CD14-positive monocyte (primary cell): ENCODE results near the gene KLC1. TPM values are rescaled to one million over a fixed set of nuclear protein-coding genes. Genes with fewer than 3 reads are reported as not detected.

Experiments
- DNase-seq, 3 donors: peaks; one replicate each; pipeline ENCODE4 v3.0.0-alpha.2; 2011 to 2022
- H2AFZ ChIP-seq: 2 replicates; pipeline ENCODE4 v1.6.0; 2012; ENCODE audit warnings: mild to moderate bottlenecking, low read depth, low read length, inconsistent platforms; ENCODE audit not compliant: insufficient read depth, poor library complexity, severe bottlenecking
- H3K27ac ChIP-seq, 2 donors: 1 replicate in 1 of 2; 2 replicates in 1 of 2; pipeline ENCODE4 v1.5.1; 2012 to 2013; ENCODE audit warnings: low read length in 2 of 2, control low read depth in 1 of 2, inconsistent platforms in 1 of 2, low read depth in 1 of 2, mild to moderate bottlenecking in 1 of 2
- H3K27me3 ChIP-seq, 2 donors: one replicate each; pipeline versions ENCODE4 v1.6.0 to v1.6.1; 2011 to 2013; ENCODE audit warnings: low read length in 2 of 2; ENCODE audit not compliant: control insufficient read depth in 2 of 2, insufficient read depth in 2 of 2
- H3K36me3 ChIP-seq, 2 donors: replicated peaks in 1 of 2; 1 replicate in 1 of 2; 2 replicates in 1 of 2; pipeline versions ENCODE4 v1.5.1 to v1.6.1; 2012 to 2013; ENCODE audit warnings: low read length in 2 of 2, control low read depth in 1 of 2, inconsistent platforms in 1 of 2, mild to moderate bottlenecking in 1 of 2; ENCODE audit not compliant: insufficient read depth in 2 of 2, control insufficient read depth in 1 of 2
- H3K4me1 ChIP-seq, 2 donors: 1 replicate in 1 of 2; 2 replicates in 1 of 2; pipeline versions ENCODE4 v1.5.1 to v1.6.1; 2012 to 2013; ENCODE audit warnings: low read length in 2 of 2, control low read depth in 1 of 2, inconsistent platforms in 1 of 2, mild to moderate bottlenecking in 1 of 2, moderate library complexity in 1 of 2; ENCODE audit not compliant: insufficient read depth in 2 of 2, control insufficient read depth in 1 of 2
- H3K4me2 ChIP-seq: replicated peaks from 2 replicates; pipeline ENCODE3; 2012; ENCODE audit warnings: low read length, moderate library complexity, mild to moderate bottlenecking; ENCODE audit not compliant: poor library complexity, severe bottlenecking; ENCODE audit errors: extremely low read depth
- H3K4me3 ChIP-seq, 3 experiments: fragments of 200-600 bp in 1 of 3; sonication (generic) in 1 of 3; replicated peaks in 1 of 3; 1 replicate in 2 of 3; 2 replicates in 1 of 3; pipeline ENCODE4 v1.5.1; 2011 to 2013; ENCODE audit warnings: low read length in 3 of 3, mild to moderate bottlenecking in 3 of 3, control low read depth in 2 of 3, low read depth in 2 of 3, inconsistent platforms in 1 of 3, moderate library complexity in 1 of 3
- H3K79me2 ChIP-seq: 2 replicates; pipeline ENCODE4 v1.6.0; 2012; ENCODE audit warnings: mild to moderate bottlenecking, control low read depth, inconsistent platforms, low read length, moderate library complexity; ENCODE audit not compliant: insufficient read depth
- H3K9ac ChIP-seq: 2 replicates; pipeline ENCODE4 v1.6.0; 2017; ENCODE audit warnings: low read length, mild to moderate bottlenecking; ENCODE audit not compliant: insufficient read depth, poor library complexity, severe bottlenecking
- H3K9me3 ChIP-seq, 2 donors: replicated peaks in 1 of 2; 1 replicate in 1 of 2; 2 replicates in 1 of 2; pipeline versions ENCODE4 v1.5.1 to v1.6.1; 2012 to 2013; ENCODE audit warnings: low read length in 2 of 2, control low read depth in 1 of 2; ENCODE audit not compliant: control insufficient read depth in 1 of 2, insufficient read depth in 1 of 2
- H4K20me1 ChIP-seq: 2 replicates; pipeline ENCODE4 v1.6.0; 2012; ENCODE audit warnings: mild to moderate bottlenecking, low read length, control low read depth, moderate library complexity; ENCODE audit not compliant: insufficient read depth
- H3K27ac Mint-ChIP-seq, 7 donors: one replicate each; pipeline ENCODE4 v1.8.0; 2020; ENCODE audit warnings: mild to moderate bottlenecking in 7 of 7, mixed read lengths in 7 of 7, moderate library complexity in 6 of 7, inconsistent platforms in 2 of 7
- H3K27me3 Mint-ChIP-seq, 3 donors: one replicate each; pipeline ENCODE4 v1.8.0; 2021 to 2022; ENCODE audit warnings: low read depth in 3 of 3, mild to moderate bottlenecking in 3 of 3, mixed read lengths in 3 of 3, moderate library complexity in 3 of 3, inconsistent platforms in 1 of 3
- H3K36me3 Mint-ChIP-seq, 2 donors: one replicate each; pipeline ENCODE4 v1.8.0; 2020; ENCODE audit warnings: mixed read lengths in 2 of 2, inconsistent platforms in 1 of 2, mild to moderate bottlenecking in 1 of 2
- H3K4me1 Mint-ChIP-seq: one replicate; pipeline ENCODE4 v1.8.0; 2020; ENCODE audit warnings: mild to moderate bottlenecking, mixed read lengths
- H3K4me3 Mint-ChIP-seq, 2 donors: one replicate each; pipeline ENCODE4 v1.8.0; 2020; ENCODE audit warnings: mild to moderate bottlenecking in 2 of 2, mixed read lengths in 2 of 2, moderate library complexity in 1 of 2
- H3K9me3 Mint-ChIP-seq, 7 donors: one replicate each; pipeline ENCODE4 v1.8.0; 2020 to 2022; ENCODE audit warnings: mixed read lengths in 7 of 7, mild to moderate bottlenecking in 6 of 7, moderate library complexity in 6 of 7, inconsistent platforms in 2 of 7
- WGBS: methylation state at CpG from one replicate; pipeline ENCODE4 v1.1.5; 2013; ENCODE audit warnings: missing lambda C conversion rate; ENCODE audit not compliant: insufficient coverage; 5-methylcytosine and 5-hydroxymethylcytosine counted together
- intact Hi-C, 2 donors: fragments of 100-400 bp; cut with micrococcal nuclease; formaldehyde crosslinking; loops; one replicate each; pipeline versions ENCODE4 v1.15.0 to v1.15.1; 2023
- polyA plus RNA-seq, 3 donors: library from polyadenylated mRNA; depleted of rRNA in 1 of 3; unstranded in 2 of 3; stranded (reverse) in 1 of 3; fragments of 300-500 nt in 2 of 3; fragments of >200 nt in 1 of 3; fragmentation: Illumina TruSeq in 2 of 3; gene quantifications; 1 replicate in 2 of 3; 2 replicates in 1 of 3; pipeline ENCODE4 v1.2.3, GENCODE V29; 2012 to 2021
- TF ChIP-seq, protein P1 (sequence below): fragments of 200-600 bp; IDR thresholded peaks from one replicate; pipeline ENCODE4 v1.8.0; 2022; ENCODE audit warnings: antibody characterized with exemption, mild to moderate bottlenecking

Gene KLC1
- polyA plus RNA-seq, 3 donors = 41.5 to 108 (median 46.6) TPM

DNA sequence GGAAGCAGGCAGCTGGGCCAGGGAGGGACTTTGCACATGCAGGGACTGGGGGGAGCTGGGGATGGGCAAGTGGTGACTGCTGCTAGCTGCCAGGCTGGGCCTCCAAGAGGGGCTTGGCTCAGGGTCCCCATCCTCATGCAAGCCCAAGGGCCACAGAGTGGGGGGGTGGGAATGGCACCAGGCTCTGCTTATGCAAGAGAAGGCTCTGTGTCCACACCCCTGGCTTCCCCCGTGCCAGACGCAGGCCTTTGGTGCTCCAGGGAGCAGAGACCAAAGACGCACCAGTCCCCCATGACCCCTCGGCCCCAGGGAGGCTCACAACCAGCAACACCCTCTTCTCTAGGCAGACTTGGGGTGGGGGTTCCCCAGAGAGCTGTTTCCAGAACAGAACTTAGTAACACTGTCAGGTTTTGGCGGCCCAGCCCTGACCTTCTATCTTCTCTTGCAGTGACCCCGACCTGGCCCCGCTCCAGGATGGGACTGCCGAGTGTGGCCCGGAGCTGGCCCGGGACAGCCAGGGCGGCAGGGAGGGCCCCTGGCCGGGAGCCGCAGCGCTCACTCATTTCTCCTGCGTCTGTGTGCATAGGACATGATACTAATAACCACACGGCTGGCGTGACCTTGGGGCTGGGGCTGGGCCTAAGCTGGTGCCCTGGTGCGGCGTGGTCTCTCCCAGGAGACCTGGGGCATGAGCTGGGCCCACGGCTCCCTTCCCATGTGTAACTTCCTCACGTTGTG, 71.9 kb downstream of the KLC1 start:
- intact Hi-C loops = no loop called here
- peaks cover 7% of the 10 kb centered on the region for H3K79me2 ChIP-seq
- Mint-ChIP-seq H3K27ac (peak overlapping the region in 2 of 7 donors; percentile 6 to 26), H3K4me3 (no peak overlapping the region), H3K9me3 (no peaks in the 10 kb centered on the region), H3K27me3 (peaks cover 0 to 4% (median 1%) of the 10 kb centered on the region in 3 donors), H3K4me1 (peaks cover 38% of the 10 kb centered on the region), H3K36me3 (peaks cover 32 to 83% of the 10 kb centered on the region in 2 donors)
- WGBS = 93% methylated on average over 16 of the region's 21 CpGs
- H3K9me3 ChIP-seq = no peaks in the 10 kb centered on the region
- peaks cover 57% of the 10 kb centered on the region for H4K20me1 ChIP-seq
- H3K4me3 ChIP-seq = no peak overlapping the region
- H3K36me3 ChIP-seq = peaks cover 61 to 82% of the 10 kb centered on the region in 2 donors
- TF ChIP-seq, protein P1, sequence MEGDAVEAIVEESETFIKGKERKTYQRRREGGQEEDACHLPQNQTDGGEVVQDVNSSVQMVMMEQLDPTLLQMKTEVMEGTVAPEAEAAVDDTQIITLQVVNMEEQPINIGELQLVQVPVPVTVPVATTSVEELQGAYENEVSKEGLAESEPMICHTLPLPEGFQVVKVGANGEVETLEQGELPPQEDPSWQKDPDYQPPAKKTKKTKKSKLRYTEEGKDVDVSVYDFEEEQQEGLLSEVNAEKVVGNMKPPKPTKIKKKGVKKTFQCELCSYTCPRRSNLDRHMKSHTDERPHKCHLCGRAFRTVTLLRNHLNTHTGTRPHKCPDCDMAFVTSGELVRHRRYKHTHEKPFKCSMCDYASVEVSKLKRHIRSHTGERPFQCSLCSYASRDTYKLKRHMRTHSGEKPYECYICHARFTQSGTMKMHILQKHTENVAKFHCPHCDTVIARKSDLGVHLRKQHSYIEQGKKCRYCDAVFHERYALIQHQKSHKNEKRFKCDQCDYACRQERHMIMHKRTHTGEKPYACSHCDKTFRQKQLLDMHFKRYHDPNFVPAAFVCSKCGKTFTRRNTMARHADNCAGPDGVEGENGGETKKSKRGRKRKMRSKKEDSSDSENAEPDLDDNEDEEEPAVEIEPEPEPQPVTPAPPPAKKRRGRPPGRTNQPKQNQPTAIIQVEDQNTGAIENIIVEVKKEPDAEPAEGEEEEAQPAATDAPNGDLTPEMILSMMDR = no peak
- H3K27me3 ChIP-seq = no peaks in the 10 kb centered on the region
- no peak overlapping the region for H3K27ac ChIP-seq
- no peak overlapping the region for H3K9ac ChIP-seq
- no peak overlapping the region for H3K4me2 ChIP-seq
- no peak overlapping the region for H2AFZ ChIP-seq
- H3K4me1 ChIP-seq = peaks cover 5 to 9% of the 10 kb centered on the region in 2 donors
- DNase-seq = no peak

DNA sequence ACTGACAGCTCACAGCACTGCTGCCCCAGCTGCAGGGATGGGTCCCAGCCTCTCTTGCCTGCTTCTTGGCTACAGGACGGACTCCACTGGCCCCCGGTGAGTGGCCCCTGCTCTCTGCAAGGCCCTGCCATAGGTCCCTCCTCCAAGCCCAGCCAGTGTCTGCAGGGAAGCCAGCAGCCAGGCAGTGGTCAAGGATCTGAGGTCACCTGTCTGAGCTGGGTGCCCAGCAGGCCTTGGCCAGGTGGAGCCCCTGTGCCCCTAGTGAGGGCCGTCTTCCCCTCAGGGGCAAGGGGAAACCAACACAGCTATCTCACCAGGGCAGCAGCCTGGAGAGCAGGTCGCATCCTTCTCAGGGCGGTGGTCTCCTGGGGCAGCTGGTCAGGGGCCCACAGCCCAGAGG, 73.1 kb downstream of the KLC1 start:
- Mint-ChIP-seq H3K9me3 (no peaks in the 10 kb centered on the region), H3K27ac (peak overlapping the region in 3 of 7 donors; percentile 18 to 36 (median 18)), H3K4me1 (peaks cover 30% of the 10 kb centered on the region), H3K4me3 (no peak overlapping the region), H3K36me3 (peaks cover 29 to 74% of the 10 kb centered on the region in 2 donors), H3K27me3 (peaks cover 0 to 4% (median 1%) of the 10 kb centered on the region in 3 donors)
- no peak for DNase-seq
- TF ChIP-seq, protein P1 = no peak
- Histone ChIP-seq H3K27ac (no peak overlapping the region), H3K79me2 (peaks cover 2% of the 10 kb centered on the region), H3K4me1 (peaks cover 5 to 9% of the 10 kb centered on the region in 2 donors), H3K9me3 (no peaks in the 10 kb centered on the region), H2AFZ (no peak overlapping the region), H3K9ac (no peak overlapping the region), H4K20me1 (peaks cover 46% of the 10 kb centered on the region), H3K4me2 (no peak overlapping the region), H3K27me3 (no peaks in the 10 kb centered on the region), H3K36me3 (peaks cover 54 to 77% of the 10 kb centered on the region in 2 donors), H3K4me3 (no peak overlapping the region)
- intact Hi-C loops = no loop called here
- WGBS = 89% methylated on average over 5 of the region's 5 CpGs
